Prostate gland (tissue), 2 donors: ENCODE results near the gene FAM43A. TPM values are rescaled to one million over a fixed set of nuclear protein-coding genes. Genes with fewer than 3 reads are reported as not detected.

Experiments
- DNase-seq: peaks from one replicate; pipeline ENCODE4 v3.0.0-alpha.2; 2019; ENCODE audit warnings: low spot score
- H3K27ac ChIP-seq, 2 donors: fragments of 200-600 bp; sonication (generic); 2 replicates each; pipeline ENCODE4 v1.5.1; 2017 to 2019
- H3K27me3 ChIP-seq: fragments of 200-600 bp; sonication (generic); replicated peaks from 2 replicates; pipeline ENCODE4 v1.5.1; 2019; ENCODE audit not compliant: insufficient read depth
- H3K36me3 ChIP-seq, 2 donors: fragments of 200-600 bp; sonication (generic); 1 replicate in 1 of 2; 2 replicates in 1 of 2; pipeline versions ENCODE4 v1.5.1 to v1.8.1; 2017 to 2019
- H3K4me1 ChIP-seq: fragments of 200-600 bp; sonication (generic); replicated peaks from 2 replicates; pipeline ENCODE4 v1.5.1; 2019
- H3K4me3 ChIP-seq, 2 donors: fragments of 200-600 bp; sonication (generic); 2 replicates each; pipeline ENCODE4 v1.5.1; 2017 to 2019
- H3K9me3 ChIP-seq: fragments of 200-600 bp; sonication (generic); 2 replicates; pipeline ENCODE4 v1.5.1; 2017
- POLR2A ChIP-seq: fragments of 450-650 bp; IDR thresholded peaks from one replicate; pipeline ENCODE4 v1.6.1; 2016; ENCODE audit warnings: antibody characterized with exemption, mild to moderate bottlenecking
- POLR2AphosphoS5 ChIP-seq: sonication (generic); formaldehyde crosslinking; IDR thresholded peaks from one replicate; pipeline ENCODE4 v1.6.1; 2017; ENCODE audit warnings: antibody characterized with exemption
- WGBS: methylation state at CpG from one replicate; pipeline ENCODE4 v1.1.5; 2018; 5-methylcytosine and 5-hydroxymethylcytosine counted together
- intact Hi-C: fragments of 100-400 bp; cut with DNase I; formaldehyde crosslinking; loops from one replicate; pipeline ENCODE4 v1.14.2; 2022
- total RNA-seq, 2 donors: library from RNA; depleted of rRNA; stranded (reverse); fragments of >200 nt; gene quantifications; one replicate each; pipeline ENCODE4 v1.1.0, GENCODE V29; 2016
- TF ChIP-seq, protein P1 (sequence below), 4 experiments: fragments of 200-600 bp in 2 of 4; fragments of 450-650 bp in 2 of 4; sonication (generic) in 2 of 4; IDR thresholded peaks; 1 replicate in 3 of 4; 2 replicates in 1 of 4; pipeline ENCODE4 v1.5.1; 2016 to 2019; ENCODE audit warnings: antibody characterized with exemption in 4 of 4, mild to moderate bottlenecking in 2 of 4, moderate library complexity in 2 of 4

The FAM43A gene
- total RNA-seq, 2 donors from 2014 or later, result 39.6 to 93.6 TPM

DNA sequence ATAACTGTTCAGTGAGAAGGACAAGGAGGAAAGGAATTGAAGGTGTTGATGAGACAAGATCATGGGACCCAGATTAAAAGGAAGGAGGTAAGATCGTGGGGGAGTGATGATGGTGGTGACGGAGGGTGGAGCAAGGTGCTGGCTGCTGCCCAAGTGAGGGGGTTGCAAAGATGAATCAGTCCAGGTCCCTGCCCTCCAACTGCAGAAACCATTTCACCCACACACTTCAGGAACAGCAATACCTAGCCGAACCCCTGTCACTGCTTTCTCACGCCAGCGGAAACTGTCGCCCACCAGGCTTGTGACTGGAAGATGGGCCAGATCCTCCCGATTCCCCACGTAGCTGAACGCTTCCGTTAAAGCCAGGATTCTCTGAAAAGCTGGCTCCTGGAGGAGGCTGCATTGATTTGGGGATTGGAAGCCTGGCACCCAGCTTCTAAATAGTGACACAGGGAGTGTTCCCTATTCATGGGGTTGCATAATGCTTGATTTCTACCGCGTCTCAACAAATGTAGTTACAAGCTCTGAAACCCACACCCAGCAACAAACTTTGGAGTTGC is 10.5 kb upstream of the FAM43A start:
- H3K27ac ChIP-seq, result no peak overlapping the region
- H3K36me3 ChIP-seq, result no peaks in the 10 kb centered on the region
- intact Hi-C loops, result no loop called here
- no peak overlapping the region for H3K4me3 ChIP-seq
- DNase-seq, result no peak
- no peak for TF ChIP-seq POLR2A
- no peak for TF ChIP-seq POLR2AphosphoS5
- TF ChIP-seq, protein P1, sequence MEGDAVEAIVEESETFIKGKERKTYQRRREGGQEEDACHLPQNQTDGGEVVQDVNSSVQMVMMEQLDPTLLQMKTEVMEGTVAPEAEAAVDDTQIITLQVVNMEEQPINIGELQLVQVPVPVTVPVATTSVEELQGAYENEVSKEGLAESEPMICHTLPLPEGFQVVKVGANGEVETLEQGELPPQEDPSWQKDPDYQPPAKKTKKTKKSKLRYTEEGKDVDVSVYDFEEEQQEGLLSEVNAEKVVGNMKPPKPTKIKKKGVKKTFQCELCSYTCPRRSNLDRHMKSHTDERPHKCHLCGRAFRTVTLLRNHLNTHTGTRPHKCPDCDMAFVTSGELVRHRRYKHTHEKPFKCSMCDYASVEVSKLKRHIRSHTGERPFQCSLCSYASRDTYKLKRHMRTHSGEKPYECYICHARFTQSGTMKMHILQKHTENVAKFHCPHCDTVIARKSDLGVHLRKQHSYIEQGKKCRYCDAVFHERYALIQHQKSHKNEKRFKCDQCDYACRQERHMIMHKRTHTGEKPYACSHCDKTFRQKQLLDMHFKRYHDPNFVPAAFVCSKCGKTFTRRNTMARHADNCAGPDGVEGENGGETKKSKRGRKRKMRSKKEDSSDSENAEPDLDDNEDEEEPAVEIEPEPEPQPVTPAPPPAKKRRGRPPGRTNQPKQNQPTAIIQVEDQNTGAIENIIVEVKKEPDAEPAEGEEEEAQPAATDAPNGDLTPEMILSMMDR (IDR thresholded peaks at IDR 0.05), result no peak
- H3K9me3 ChIP-seq, result no peaks in the 10 kb centered on the region
- H3K27me3 ChIP-seq, result no peaks in the 10 kb centered on the region
- 58% methylated on average over 12 of the region's 12 CpGs for WGBS
- peaks cover 10% of the 10 kb centered on the region for H3K4me1 ChIP-seq

DNA sequence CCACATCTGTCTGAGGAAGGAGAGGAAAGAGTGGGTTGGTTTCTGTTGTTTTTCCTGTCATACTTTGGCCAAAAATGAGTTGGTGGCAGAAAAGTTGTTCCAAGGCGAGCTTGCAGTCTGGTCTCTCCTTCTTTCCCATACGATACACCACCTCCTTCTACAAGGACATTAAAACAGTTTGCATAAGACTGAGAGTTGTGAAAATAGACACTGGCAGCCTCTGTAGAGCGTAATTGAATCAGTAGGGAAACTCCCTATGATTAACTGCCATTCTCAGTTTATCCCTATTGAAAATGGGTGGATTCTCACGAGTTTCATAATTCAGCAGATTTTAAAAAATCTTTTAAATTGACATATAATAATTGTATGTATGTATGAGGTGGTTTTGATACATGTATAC is 10.0 kb upstream of the FAM43A start:
- DNase-seq, result no peak
- Histone ChIP-seq H3K4me1 (peaks cover 7% of the 10 kb centered on the region), H3K36me3 (no peaks in the 10 kb centered on the region), H3K27ac (no peak overlapping the region), H3K27me3 (no peaks in the 10 kb centered on the region), H3K9me3 (no peaks in the 10 kb centered on the region), H3K4me3 (no peak overlapping the region)
- 52% methylated on average over 4 of the region's 4 CpGs for WGBS
- TF ChIP-seq POLR2AphosphoS5, result no peak
- TF ChIP-seq, protein P1 (IDR thresholded peaks at IDR 0.05), result no peak
- no peak for TF ChIP-seq POLR2A
- intact Hi-C loops, result no loop called here

DNA sequence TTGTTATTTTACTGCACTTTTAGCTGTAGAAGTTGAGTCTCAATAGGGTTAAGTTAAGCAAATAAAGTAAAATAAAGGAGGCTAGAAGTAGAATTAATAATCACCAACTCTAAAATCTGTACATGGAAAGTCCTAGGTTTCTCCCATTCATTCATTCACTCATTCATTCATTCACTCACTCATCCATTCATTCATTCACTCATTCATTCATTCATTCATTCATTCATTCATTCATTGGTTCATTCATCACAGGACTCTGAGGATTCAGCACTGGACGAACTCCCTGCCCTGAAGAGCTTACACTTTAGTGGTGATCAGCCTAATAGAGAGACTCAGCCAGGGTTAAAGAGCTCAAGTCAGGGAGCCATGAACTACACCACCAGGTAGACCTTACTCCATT is 9.2 kb upstream of the FAM43A start:
- H3K4me3 ChIP-seq, result no peak overlapping the region
- H3K27me3 ChIP-seq, result no peaks in the 10 kb centered on the region
- H3K9me3 ChIP-seq, result no peaks in the 10 kb centered on the region
- intact Hi-C loops, result no loop called here
- TF ChIP-seq POLR2A (no peak), POLR2AphosphoS5 (no peak)
- TF ChIP-seq, protein P1 (IDR thresholded peaks at IDR 0.05), result no peak
- no peaks in the 10 kb centered on the region for H3K36me3 ChIP-seq
- no peak overlapping the region for H3K27ac ChIP-seq
- WGBS, result 73% methylated on average over 1 of the region's 1 CpG
- no peak for DNase-seq
- H3K4me1 ChIP-seq, result no peaks in the 10 kb centered on the region

DNA sequence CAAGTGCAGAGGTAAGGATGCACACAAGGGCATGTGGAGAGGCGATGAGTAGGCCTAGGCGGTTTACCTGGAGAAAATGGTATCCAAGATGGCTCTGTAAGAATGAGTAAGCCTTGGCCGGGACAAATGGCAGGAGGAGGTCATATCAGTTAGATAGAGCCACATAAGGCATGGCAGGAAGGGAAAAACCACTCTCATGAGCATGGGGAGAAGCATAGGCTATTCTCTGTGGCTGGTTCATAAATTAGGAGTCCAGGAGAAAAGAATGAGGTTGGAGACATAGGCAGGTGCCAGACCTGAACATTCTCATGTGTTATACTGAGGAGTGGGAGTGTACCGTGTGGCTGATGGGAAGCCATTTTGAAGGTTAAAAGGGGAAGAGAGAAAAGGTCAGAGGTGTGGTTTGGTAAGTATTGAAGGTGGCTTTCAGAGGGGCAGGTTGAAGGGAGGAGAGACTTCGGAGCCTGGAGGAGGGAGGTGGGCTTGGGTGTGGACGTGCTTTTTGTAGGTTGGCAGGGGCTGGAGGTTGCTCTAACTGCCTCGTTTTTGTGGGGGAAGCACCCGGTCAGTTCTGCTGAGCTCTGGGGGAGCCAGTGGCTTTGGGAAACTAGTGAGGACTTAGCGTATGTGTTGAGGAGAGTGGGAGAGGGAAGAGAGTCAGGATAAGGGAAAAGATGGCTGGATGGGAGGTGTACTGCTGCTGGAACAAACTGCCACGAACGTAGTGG is 4.6 kb upstream of the FAM43A start:
- Histone ChIP-seq H3K4me3 (no peak overlapping the region), H3K27ac (no peak overlapping the region), H3K36me3 (no peaks in the 10 kb centered on the region), H3K27me3 (no peaks in the 10 kb centered on the region), H3K9me3 (no peaks in the 10 kb centered on the region), H3K4me1 (peaks cover 3% of the 10 kb centered on the region)
- intact Hi-C loops, result loop anchor here (5.0 to 10.0 kb wide), 2 partner anchors 426 to 764 kb away; partner anchors contain the start of gene ACAP2
- 85% methylated on average over 11 of the region's 11 CpGs for WGBS
- DNase-seq, result no peak
- TF ChIP-seq POLR2A (no peak), POLR2AphosphoS5 (no peak)
- TF ChIP-seq, protein P1 (IDR thresholded peaks at IDR 0.05), result no peak
